22Rv1 (cell line): Measurements from ENCODE around the gene DDIT4L.

ENCODE experiments used
- ZFX ChIP-seq: fragments of 450-650 bp; IDR thresholded peaks from 2 replicates; pipeline ENCODE4 v1.6.1; 2017; ENCODE audit warnings: antibody characterized with exemption, borderline replicate concordance
- TF ChIP-seq, protein P1 (sequence below): fragments of 450-650 bp; IDR thresholded peaks from 2 replicates; pipeline ENCODE4 v1.5.1; 2017; ENCODE audit warnings: mild to moderate bottlenecking

DNA sequence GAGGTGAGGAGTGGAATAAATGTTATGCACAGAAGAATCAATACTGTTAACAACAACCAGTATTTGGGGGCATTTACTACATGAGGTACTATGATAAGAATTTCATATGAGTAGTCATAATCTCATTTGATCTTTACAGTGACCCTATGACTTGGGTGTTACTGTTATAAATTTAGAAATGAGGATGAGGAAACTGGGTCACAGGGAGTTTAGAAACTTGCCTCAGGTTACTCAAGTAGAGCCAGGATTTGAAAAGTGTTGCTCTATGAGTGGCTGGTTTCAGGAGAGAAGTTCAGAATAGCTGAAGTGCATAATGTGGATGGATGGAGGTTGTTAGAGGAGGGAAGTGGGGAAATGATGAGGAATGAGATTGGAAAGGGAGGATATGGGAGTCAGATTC lies 16.6 kb upstream of the DDIT4L start:
- TF ChIP-seq, protein P1, sequence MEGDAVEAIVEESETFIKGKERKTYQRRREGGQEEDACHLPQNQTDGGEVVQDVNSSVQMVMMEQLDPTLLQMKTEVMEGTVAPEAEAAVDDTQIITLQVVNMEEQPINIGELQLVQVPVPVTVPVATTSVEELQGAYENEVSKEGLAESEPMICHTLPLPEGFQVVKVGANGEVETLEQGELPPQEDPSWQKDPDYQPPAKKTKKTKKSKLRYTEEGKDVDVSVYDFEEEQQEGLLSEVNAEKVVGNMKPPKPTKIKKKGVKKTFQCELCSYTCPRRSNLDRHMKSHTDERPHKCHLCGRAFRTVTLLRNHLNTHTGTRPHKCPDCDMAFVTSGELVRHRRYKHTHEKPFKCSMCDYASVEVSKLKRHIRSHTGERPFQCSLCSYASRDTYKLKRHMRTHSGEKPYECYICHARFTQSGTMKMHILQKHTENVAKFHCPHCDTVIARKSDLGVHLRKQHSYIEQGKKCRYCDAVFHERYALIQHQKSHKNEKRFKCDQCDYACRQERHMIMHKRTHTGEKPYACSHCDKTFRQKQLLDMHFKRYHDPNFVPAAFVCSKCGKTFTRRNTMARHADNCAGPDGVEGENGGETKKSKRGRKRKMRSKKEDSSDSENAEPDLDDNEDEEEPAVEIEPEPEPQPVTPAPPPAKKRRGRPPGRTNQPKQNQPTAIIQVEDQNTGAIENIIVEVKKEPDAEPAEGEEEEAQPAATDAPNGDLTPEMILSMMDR = no peak
- no peak for TF ChIP-seq ZFX
